SK-N-DZ (cell line): ENCODE measurements around the gene CHGA.

ENCODE experiments used
- DNase-seq: peaks from one replicate; pipeline ENCODE4 v3.0.0-alpha.2; 2015; ENCODE audit warnings: low spot score

CHGA gene

GRCh38 chr14:92976268-92976667 is 53.3 kb downstream of the CHGA start:
- DNase-seq: no peak

DNA sequence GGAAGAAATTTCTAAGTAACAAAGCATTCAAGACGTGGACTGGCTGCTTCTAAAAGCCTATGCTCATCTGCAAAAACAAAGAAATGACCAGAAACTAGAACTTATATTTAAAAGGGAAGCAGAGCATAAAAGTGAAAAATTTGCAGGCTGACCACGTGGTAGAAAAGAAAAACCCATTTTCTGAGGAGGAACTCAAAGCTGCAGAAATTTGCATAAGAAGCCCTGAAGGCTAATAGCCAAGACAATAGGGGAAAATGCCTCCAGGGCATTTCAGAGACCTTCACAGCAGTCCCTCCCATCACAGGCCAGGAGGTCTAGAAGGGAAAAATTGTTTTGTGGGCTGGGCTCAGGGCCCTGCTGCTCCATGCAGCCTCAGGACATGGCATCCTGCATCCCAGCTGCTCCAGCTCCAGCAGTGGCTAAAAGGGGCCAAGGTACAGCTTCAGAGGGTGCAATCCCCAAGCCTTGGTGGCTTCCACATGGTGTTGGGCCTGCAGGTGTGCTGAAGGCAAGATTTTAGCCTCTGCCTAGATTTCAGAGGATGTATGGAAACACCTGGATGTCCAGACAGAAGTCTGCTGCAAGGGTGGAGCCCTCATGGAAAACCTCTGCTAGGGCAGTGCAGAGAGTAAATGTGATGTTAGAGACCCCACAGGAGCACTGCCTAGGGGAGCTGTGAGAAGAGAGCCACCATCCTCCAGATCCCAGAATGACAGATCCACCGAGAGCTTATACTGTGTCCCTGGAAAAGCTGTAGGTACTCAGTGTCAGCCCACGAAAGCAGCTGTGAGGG is 55.5 kb downstream of the CHGA start:
- no peak for DNase-seq

GRCh38 chr14:92980866-92981265 is 57.9 kb downstream of the CHGA start:
- DNase-seq: no peak

GRCh38 chr14:92981726-92982125 is 58.8 kb downstream of the CHGA start:
- no peak for DNase-seq

DNA sequence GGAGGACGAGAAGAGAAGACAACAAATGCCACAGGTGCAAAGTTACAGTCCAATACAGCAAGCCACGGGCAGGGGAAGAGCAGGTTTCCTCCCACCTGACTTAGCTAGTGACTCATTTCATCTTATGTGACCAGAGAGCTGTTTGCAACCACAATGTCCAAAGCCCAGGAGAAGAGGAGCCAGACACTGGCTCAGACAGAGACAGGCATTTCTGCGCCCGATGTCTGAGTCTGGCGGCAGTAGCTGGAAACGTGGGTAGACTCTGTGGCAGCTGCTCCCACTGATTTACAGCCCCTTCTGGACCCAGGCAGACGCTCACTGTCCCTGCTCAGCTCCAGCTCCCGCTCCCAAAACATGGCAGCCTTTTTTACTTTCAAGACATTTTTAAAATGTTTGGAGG is 60.0 kb downstream of the CHGA start:
- DNase-seq: no peak

GRCh38 chr14:92984082-92984788 is 61.3 kb downstream of the CHGA start:
- DNase-seq: no peak
